Measurements from ENCODE around the gene RFTN2.

GRCh38 chr2:197675246-197675645, at the start of gene RFTN2:
- no peak for TF ChIP-seq CTCF (IDR thresholded peaks at IDR 0.05)
- TF ChIP-seq REST (IDR thresholded peaks at IDR 0.05; ENCODE audit: low read depth, low read length), result no peak
- TF ChIP-seq RFX5 (IDR thresholded peaks at IDR 0.05; ENCODE audit: low read length), result no peak
- no peak for TF ChIP-seq POLR2AphosphoS5 (IDR thresholded peaks at IDR 0.05; ENCODE audit: low read depth, low read length)

Data from SK-N-SH (cell line).